ENCODE measurements around the gene SBK1.
"Not testable (repeated sequence)": the region's sequence is repeated elsewhere in the genome, so short reads cannot be mapped to it uniquely, and the experiment has no call there.

Gene SBK1

GRCh38 chr16:28291651-28292626 lies at the start of gene SBK1:
Gene SBK1, plus strand, starts transcription at chr16:28292525. Its CDS starts 24,867 bp downstream, at chr16:28317392.
- no peak within 1 kb of the TSS for H3K27ac ChIP-seq
- peak; percentile 12 for DNase-seq (ENCODE audit: low read depth, low spot score)

- H3K27ac ChIP-seq; DNase-seq (ENCODE audit: low read depth, low spot score): not testable (repeated sequence)
These were observed 42.8 kb upstream of the SBK1 start for GRCh38 chr16:28249483-28249882.

- H3K27ac ChIP-seq = no peak overlapping the region
- DNase-seq (ENCODE audit: low read depth, low spot score) = no peak
These were observed 41.3 kb upstream of the SBK1 start for GRCh38 chr16:28250999-28251398.

- DNase-seq (ENCODE audit: low read depth, low spot score) = no peak
- no peak overlapping the region for H3K27ac ChIP-seq
These were observed 38.2 kb upstream of the SBK1 start for GRCh38 chr16:28254158-28254557.

- H3K27ac ChIP-seq = no peak overlapping the region
- no peak for DNase-seq (ENCODE audit: low read depth, low spot score)
These were observed 36.5 kb upstream of the SBK1 start for GRCh38 chr16:28255838-28256237.

- no peak overlapping the region for H3K27ac ChIP-seq
- no peak for DNase-seq (ENCODE audit: low read depth, low spot score)
These were observed 35.1 kb upstream of the SBK1 start for GRCh38 chr16:28257256-28257655.

- no peak overlapping the region for H3K27ac ChIP-seq
- no peak for DNase-seq (ENCODE audit: low read depth, low spot score)
These were observed 33.8 kb upstream of the SBK1 start for GRCh38 chr16:28258567-28258966.

- DNase-seq (ENCODE audit: low read depth, low spot score) = no peak
- no peak overlapping the region for H3K27ac ChIP-seq
These were observed 33.1 kb upstream of the SBK1 start for GRCh38 chr16:28259091-28259780.

GRCh38 chr16:28259781-28260150 lies 32.6 kb upstream of the SBK1 start:
- DNase-seq (ENCODE audit: low read depth, low spot score) = no peak
- no peak overlapping the region for H3K27ac ChIP-seq

GRCh38 chr16:28260193-28260592 lies 32.1 kb upstream of the SBK1 start:
- no peak for DNase-seq (ENCODE audit: low read depth, low spot score)
- H3K27ac ChIP-seq = no peak overlapping the region

- no peak for DNase-seq (ENCODE audit: low read depth, low spot score)
- H3K27ac ChIP-seq = no peak overlapping the region
These were observed 30.4 kb upstream of the SBK1 start for GRCh38 chr16:28261942-28262341.

- H3K27ac ChIP-seq = no peak overlapping the region
- no peak for DNase-seq (ENCODE audit: low read depth, low spot score)
These were observed 29.0 kb upstream of the SBK1 start for GRCh38 chr16:28263305-28263704.

- no peak overlapping the region for H3K27ac ChIP-seq
- no peak for DNase-seq (ENCODE audit: low read depth, low spot score)
These were observed 27.7 kb upstream of the SBK1 start for GRCh38 chr16:28264656-28265055.

GRCh38 chr16:28265822-28266221 lies 26.5 kb upstream of the SBK1 start:
- no peak overlapping the region for H3K27ac ChIP-seq
- no peak for DNase-seq (ENCODE audit: low read depth, low spot score)

GRCh38 chr16:28267356-28267755 lies 25.0 kb upstream of the SBK1 start:
- H3K27ac ChIP-seq = no peak overlapping the region
- DNase-seq (ENCODE audit: low read depth, low spot score) = no peak

- DNase-seq (ENCODE audit: low read depth, low spot score) = no peak
These were observed 18.8 kb upstream of the SBK1 start for GRCh38 chr16:28273511-28273910.

GRCh38 chr16:28274676-28275075 lies 17.6 kb upstream of the SBK1 start:
- H3K27ac ChIP-seq = no peak overlapping the region
- no peak for DNase-seq (ENCODE audit: low read depth, low spot score)

More at GRCh38 chr16:28273511-28273910, 18.8 kb upstream of the SBK1 start:
- no peak overlapping the region for H3K27ac ChIP-seq

- no peak for DNase-seq (ENCODE audit: low read depth, low spot score)
- no peak overlapping the region for H3K27ac ChIP-seq
These were observed 16.0 kb upstream of the SBK1 start for GRCh38 chr16:28276301-28276700.

- DNase-seq (ENCODE audit: low read depth, low spot score) = peak; percentile 20
- H3K27ac ChIP-seq = no peak overlapping the region
These were observed 14.6 kb upstream of the SBK1 start for GRCh38 chr16:28277537-28278388.

GRCh38 chr16:28279006-28279405 lies 13.3 kb upstream of the SBK1 start:
- DNase-seq (ENCODE audit: low read depth, low spot score) = no peak

More at GRCh38 chr16:28279006-28279405, 13.3 kb upstream of the SBK1 start:
- H3K27ac ChIP-seq = no peak overlapping the region
